Loucy (cell line): ENCODE measurements around the gene NKX2-4.

Experiments used
- EZH2phosphoT487 ChIP-seq: fragments of 200-600 bp; IDR thresholded peaks from 2 replicates; pipeline ENCODE4 v1.6.1; 2018; ENCODE audit warnings: antibody characterized with exemption, mild to moderate bottlenecking, moderate library complexity, borderline replicate concordance
- TF ChIP-seq, protein P1 (sequence below): fragments of 200-600 bp; sonication (generic); conservative IDR thresholded peaks from 2 replicates; pipeline ENCODE4 v1.5.1; 2014; ENCODE audit warnings: mild to moderate bottlenecking, antibody characterized with exemption, low read length

DNA sequence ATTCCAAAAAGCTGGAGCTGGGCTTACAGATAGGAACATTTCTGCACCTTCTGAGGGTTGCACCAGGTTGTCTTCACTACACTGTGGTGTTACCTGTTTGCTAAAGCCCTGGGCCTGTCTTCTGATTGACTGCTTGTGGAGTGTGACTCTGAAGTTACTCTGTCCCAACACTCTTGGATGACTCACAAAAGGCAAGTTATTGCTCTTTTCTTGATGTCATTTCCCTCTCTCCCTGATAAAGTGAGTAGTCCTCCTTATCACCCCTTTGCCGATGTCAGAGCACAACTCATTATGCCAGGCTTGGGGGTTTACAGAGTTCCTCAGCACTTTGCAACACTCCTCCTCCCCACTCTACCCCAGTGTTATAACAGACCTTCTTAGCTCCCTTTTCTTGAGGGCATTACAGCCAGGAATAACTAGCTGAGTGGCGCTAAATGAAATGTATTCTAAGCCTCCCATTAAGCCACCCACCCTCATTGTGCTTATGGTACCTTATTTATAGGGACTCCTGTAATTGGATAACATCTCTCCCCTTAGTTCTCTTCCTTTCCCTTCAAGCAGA is 36.1 kb upstream of the NKX2-4 start:
- TF ChIP-seq, protein P1, sequence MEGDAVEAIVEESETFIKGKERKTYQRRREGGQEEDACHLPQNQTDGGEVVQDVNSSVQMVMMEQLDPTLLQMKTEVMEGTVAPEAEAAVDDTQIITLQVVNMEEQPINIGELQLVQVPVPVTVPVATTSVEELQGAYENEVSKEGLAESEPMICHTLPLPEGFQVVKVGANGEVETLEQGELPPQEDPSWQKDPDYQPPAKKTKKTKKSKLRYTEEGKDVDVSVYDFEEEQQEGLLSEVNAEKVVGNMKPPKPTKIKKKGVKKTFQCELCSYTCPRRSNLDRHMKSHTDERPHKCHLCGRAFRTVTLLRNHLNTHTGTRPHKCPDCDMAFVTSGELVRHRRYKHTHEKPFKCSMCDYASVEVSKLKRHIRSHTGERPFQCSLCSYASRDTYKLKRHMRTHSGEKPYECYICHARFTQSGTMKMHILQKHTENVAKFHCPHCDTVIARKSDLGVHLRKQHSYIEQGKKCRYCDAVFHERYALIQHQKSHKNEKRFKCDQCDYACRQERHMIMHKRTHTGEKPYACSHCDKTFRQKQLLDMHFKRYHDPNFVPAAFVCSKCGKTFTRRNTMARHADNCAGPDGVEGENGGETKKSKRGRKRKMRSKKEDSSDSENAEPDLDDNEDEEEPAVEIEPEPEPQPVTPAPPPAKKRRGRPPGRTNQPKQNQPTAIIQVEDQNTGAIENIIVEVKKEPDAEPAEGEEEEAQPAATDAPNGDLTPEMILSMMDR = no peak
- no peak for TF ChIP-seq EZH2phosphoT487
